HCT116 (cell line): ENCODE measurements around the gene ANKRD18A. TPM values are rescaled to one million over a fixed set of nuclear protein-coding genes. Genes with fewer than 3 reads are reported as not detected.

Experiments
- ATAC-seq: fragments of 200-7000 bp; cut with Tn5 transposase; 2 replicates; pipeline ENCODE4 v1.9.1; 2020; ENCODE audit warnings: mild to moderate bottlenecking, moderate library complexity
- BruUV-seq: library from RNA; stranded (reverse); fragments of 400-500 nt; replicated peaks from 2 replicates; lab custom pipeline; 2021; lab: Mats Ljungman, UMichigan
- CTCF ChIA-PET: fragments of 300-600 bp; sonication (Branson Sonifier 250); formaldehyde crosslinking; loops from one replicate; lab custom pipeline; 2021; ENCODE audit warnings: antibody characterized with exemption; lab: Charles Lee
- POLR2A ChIA-PET: fragments of 300-600, 350-600 bp; sonication (Branson Sonifier 250); formaldehyde crosslinking; loops from one replicate; lab custom pipeline; 2021; ENCODE audit warnings: antibody characterized with exemption; lab: Charles Lee
- RAD21 ChIA-PET, 2 experiments: fragments of 300-600 bp; sonication (Branson Sonifier 250); formaldehyde crosslinking; loops; one replicate each; lab custom pipeline; 2023; ENCODE audit warnings: low total read pairs in 2 of 2; ENCODE audit not compliant: uncharacterized antibody in 2 of 2, unreplicated experiment in 2 of 2, low non-redundant PET in 1 of 2; lab: Charles Lee
- DNase-seq: peaks from one replicate; pipeline ENCODE4 v3.0.0-alpha.2; 2010; ENCODE audit warnings: low read depth, low spot score
- H2AFZ ChIP-seq: fragments of 200-600 bp; shearing (Covaris generic), sonication (generic); 2 replicates; pipeline ENCODE4 v1.6.1; 2017; ENCODE audit warnings: low read depth, mixed run types, mixed read lengths, antibody characterized with exemption, low read length; ENCODE audit not compliant: poor library complexity, severe bottlenecking
- H3K27ac ChIP-seq: 2 replicates; pipeline ENCODE4 v1.5.1; 2012; ENCODE audit warnings: low read depth, low read length
- H3K27me3 ChIP-seq: fragments of 200-600 bp; sonication (generic); 2 replicates; pipeline ENCODE4 v1.6.1; 2016; ENCODE audit warnings: mixed run types, low read length, mixed read lengths; ENCODE audit not compliant: insufficient read depth
- H3K36me3 ChIP-seq, 2 experiments: fragments of 200-500 bp in 1 of 2; fragments of 200-600 bp in 1 of 2; sonication (Bioruptor generic) in 1 of 2; sonication (generic) in 1 of 2; 2 replicates each; pipeline versions ENCODE4 v1.5.1 to v1.6.1; 2014 to 2016; ENCODE audit warnings: low read length in 2 of 2, inconsistent platforms in 1 of 2, mixed read lengths in 1 of 2, mixed run types in 1 of 2; ENCODE audit not compliant: insufficient read depth in 2 of 2, control insufficient read depth in 1 of 2
- H3K4me1 ChIP-seq, 2 experiments: fragments of 200-600 bp in 1 of 2; sonication (generic) in 1 of 2; 2 replicates each; pipeline versions ENCODE4 v1.5.1 to v1.6.1; 2012 to 2017; ENCODE audit warnings: low read length in 2 of 2, inconsistent platforms in 1 of 2, mild to moderate bottlenecking in 1 of 2, mixed read lengths in 1 of 2, mixed run types in 1 of 2, moderate library complexity in 1 of 2; ENCODE audit not compliant: insufficient read depth in 2 of 2, control insufficient read depth in 1 of 2
- H3K4me2 ChIP-seq: fragments of 200-600 bp; sonication (generic); 2 replicates; pipeline ENCODE4 v1.6.1; 2017; ENCODE audit warnings: mixed run types, low read length, mixed read lengths
- H3K4me3 ChIP-seq, 2 experiments: fragments of 200-600 bp in 1 of 2; sonication (generic) in 1 of 2; replicated peaks in 1 of 2; 2 replicates each; pipeline ENCODE4 v1.5.1; 2011 to 2016; ENCODE audit warnings: low read length in 2 of 2, control low read depth in 1 of 2, low read depth in 1 of 2, mild to moderate bottlenecking in 1 of 2, mixed read lengths in 1 of 2, mixed run types in 1 of 2
- H3K79me2 ChIP-seq: fragments of 200-600 bp; sonication (generic); 2 replicates; pipeline ENCODE4 v1.6.1; 2017; ENCODE audit warnings: mild to moderate bottlenecking, mixed run types, low read length, moderate library complexity, mixed read lengths; ENCODE audit not compliant: insufficient read depth
- H3K9ac ChIP-seq: fragments of 200-600 bp; sonication (generic); 2 replicates; pipeline ENCODE4 v1.6.1; 2016; ENCODE audit warnings: low read length, mixed read lengths
- H3K9me2 ChIP-seq: fragments of 200-600 bp; sonication (generic), shearing (Covaris generic); 2 replicates; pipeline ENCODE4 v1.6.1; 2017; ENCODE audit warnings: mixed run types, mild to moderate bottlenecking, moderate library complexity; ENCODE audit not compliant: insufficient read depth
- H3K9me3 ChIP-seq, 2 experiments: fragments of 200-500 bp in 1 of 2; fragments of 200-600 bp in 1 of 2; sonication (Bioruptor generic) in 1 of 2; sonication (generic) in 1 of 2; 2 replicates each; pipeline ENCODE4 v1.6.1; 2014 to 2017; ENCODE audit warnings: low read length in 2 of 2, mixed read lengths in 2 of 2, inconsistent platforms in 1 of 2, low read depth in 1 of 2, mild to moderate bottlenecking in 1 of 2, mixed run types in 1 of 2, moderate library complexity in 1 of 2; ENCODE audit not compliant: control insufficient read depth in 1 of 2, insufficient read depth in 1 of 2
- H4K20me1 ChIP-seq: fragments of 200-600 bp; sonication (generic), shearing (Covaris generic); 2 replicates; pipeline ENCODE4 v1.6.1; 2017; ENCODE audit warnings: mixed run types, mild to moderate bottlenecking, moderate library complexity; ENCODE audit not compliant: insufficient read depth
- CBX3 ChIP-seq: IDR thresholded peaks from 2 replicates; pipeline ENCODE4 v1.6.1; 2012; ENCODE audit warnings: low read depth
- CEBPB ChIP-seq: IDR thresholded peaks from 2 replicates; pipeline ENCODE4 v1.6.1; 2012; ENCODE audit warnings: low read depth
- EGR1 ChIP-seq: IDR thresholded peaks from 2 replicates; pipeline ENCODE4 v1.6.1; 2012; ENCODE audit warnings: low read depth
- ELF1 ChIP-seq: IDR thresholded peaks from 2 replicates; pipeline ENCODE4 v1.6.1; 2012; ENCODE audit warnings: low read depth, borderline replicate concordance
- EZH2 ChIP-seq: fragments of 200-600 bp; sonication (generic); IDR thresholded peaks from 2 replicates; pipeline ENCODE4 v1.6.1; 2017; ENCODE audit warnings: antibody characterized with exemption, mixed run types
- EZH2phosphoT487 ChIP-seq: fragments of 200-600 bp; IDR thresholded peaks from 2 replicates; pipeline ENCODE4 v1.6.1; 2018; ENCODE audit warnings: antibody characterized with exemption, borderline replicate concordance
- FOSL1 ChIP-seq: IDR thresholded peaks from 2 replicates; pipeline ENCODE4 v1.6.1; 2012; ENCODE audit warnings: low read depth
- JUND ChIP-seq: IDR thresholded peaks from 2 replicates; pipeline ENCODE4 v1.6.1; 2012
- POLR2A ChIP-seq: IDR thresholded peaks from 2 replicates; pipeline ENCODE4 v1.7.0; 2011; ENCODE audit warnings: borderline replicate concordance; ENCODE audit not compliant: insufficient read depth, insufficient read length; ENCODE audit errors: extremely low read depth
- POLR2AphosphoS5 ChIP-seq: IDR thresholded peaks from 2 replicates; pipeline ENCODE4 v1.6.1; 2011; ENCODE audit warnings: mild to moderate bottlenecking, low read depth, low read length, moderate library complexity
- RAD21 ChIP-seq: IDR thresholded peaks from 2 replicates; pipeline ENCODE4 v1.6.1; 2012; ENCODE audit warnings: low read depth, mild to moderate bottlenecking
- SIN3A ChIP-seq: IDR thresholded peaks from 2 replicates; pipeline ENCODE4 v1.6.1; 2012; ENCODE audit warnings: low read depth
- SRF ChIP-seq: IDR thresholded peaks from 2 replicates; pipeline ENCODE4 v1.6.1; 2012; ENCODE audit warnings: low read depth
- TCF7L2 ChIP-seq: IDR thresholded peaks from 2 replicates; pipeline ENCODE4 v1.7.0; 2011; ENCODE audit warnings: borderline replicate concordance, inconsistent platforms; ENCODE audit not compliant: insufficient read depth, insufficient read length; ENCODE audit errors: extremely low read depth
- YY1 ChIP-seq: IDR thresholded peaks from 2 replicates; pipeline ENCODE4 v1.6.1; 2011; ENCODE audit warnings: low read length, low read depth, moderate library complexity, mild to moderate bottlenecking; ENCODE audit not compliant: insufficient replicate concordance; ENCODE audit errors: extremely low read depth
- ZBTB33 ChIP-seq: IDR thresholded peaks from 2 replicates; pipeline ENCODE4 v1.6.1; 2011; ENCODE audit warnings: mild to moderate bottlenecking, low read length, moderate library complexity; ENCODE audit not compliant: insufficient replicate concordance; ENCODE audit errors: extremely low read depth
- ZFX ChIP-seq: fragments of 450-650 bp; IDR thresholded peaks from 2 replicates; pipeline ENCODE4 v1.6.1; 2017
- ZNF274 ChIP-seq: fragments of 200-500 bp; sonication (Bioruptor generic); IDR thresholded peaks from 2 replicates; pipeline ENCODE4 v1.6.1; 2014; ENCODE audit warnings: mild to moderate bottlenecking, low read depth, low read length, inconsistent platforms
- intact Hi-C: fragments of 100-400 bp; cut with micrococcal nuclease; formaldehyde crosslinking; loops from 2 replicates; pipeline ENCODE4 v1.10.0; 2022
- total RNA-seq: library from RNA; stranded (reverse); gene quantifications from one replicate; pipeline ENCODE4 v1.2.1, GENCODE V29; 2021; ENCODE audit not compliant: unreplicated experiment
- TF ChIP-seq, protein P1 (sequence below): IDR thresholded peaks from 2 replicates; pipeline ENCODE4 v1.6.1; 2012
- TF ChIP-seq, protein P2 (sequence below): IDR thresholded peaks from 2 replicates; pipeline ENCODE4 v1.6.1; 2012

The ANKRD18A gene
- total RNA-seq, 1 experiment from 2014 or later = 24.2 TPM

- no peak overlapping the region for H3K4me2 ChIP-seq
- ChIA-PET CTCF (no interaction called here), RAD21 (no interaction called here), POLR2A (no interaction called here)
- peaks cover 0 to 15% of the 10 kb centered on the region in 2 experiments; a peak in 2 of 4 replicates for H3K4me1 ChIP-seq
- no peaks in the 10 kb centered on the region for H3K79me2 ChIP-seq
- H3K36me3 ChIP-seq = no peaks in the 10 kb centered on the region
- intact Hi-C loops = loop anchor here (10.0 kb wide), 1 partner anchor 65 kb away; no protein-coding TSS in a partner anchor
- H3K27ac ChIP-seq = no peak overlapping the region
- no peaks in the 10 kb centered on the region for H3K9me2 ChIP-seq
- H2AFZ ChIP-seq = no peak overlapping the region
- no peaks in the 10 kb centered on the region for H3K9me3 ChIP-seq
- H3K4me3 ChIP-seq = no peak overlapping the region
- TF ChIP-seq SRF (no peak), ZFX (no peak), POLR2AphosphoS5 (no peak), EZH2phosphoT487 (no peak)
- no peaks in the 10 kb centered on the region for H3K27me3 ChIP-seq
- ATAC-seq (no peak), DNase-seq (no peak)
- BruUV-seq = no TSS peak
- H3K9ac ChIP-seq = no peak overlapping the region
- H4K20me1 ChIP-seq = no peaks in the 10 kb centered on the region
These were observed 19.2 kb upstream of the ANKRD18A start for GRCh38 chr9:38639577-38639940.

GRCh38 chr9:38638881-38639576 lies 18.6 kb upstream of the ANKRD18A start:
- no peak overlapping the region for H3K4me2 ChIP-seq
- CTCF ChIA-PET = no interaction called here
- DNase-seq = no peak
- TF ChIP-seq YY1 (no peak), EZH2 (no peak), EGR1 (no peak), CEBPB (no peak), ZFX (no peak), ELF1 (no peak), FOSL1 (no peak), SIN3A (no peak), ZBTB33 (no peak), JUND (no peak), TCF7L2 (no peak), CBX3 (no peak), ZNF274 (no peak), RAD21 (no peak), POLR2A (no peak), SRF (no peak)
- TF ChIP-seq, protein P1, sequence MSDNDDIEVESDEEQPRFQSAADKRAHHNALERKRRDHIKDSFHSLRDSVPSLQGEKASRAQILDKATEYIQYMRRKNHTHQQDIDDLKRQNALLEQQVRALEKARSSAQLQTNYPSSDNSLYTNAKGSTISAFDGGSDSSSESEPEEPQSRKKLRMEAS = no peak
- TF ChIP-seq, protein P2, sequence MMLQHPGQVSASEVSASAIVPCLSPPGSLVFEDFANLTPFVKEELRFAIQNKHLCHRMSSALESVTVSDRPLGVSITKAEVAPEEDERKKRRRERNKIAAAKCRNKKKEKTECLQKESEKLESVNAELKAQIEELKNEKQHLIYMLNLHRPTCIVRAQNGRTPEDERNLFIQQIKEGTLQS = no peak

More at GRCh38 chr9:38638881-38639576, 18.6 kb upstream of the ANKRD18A start:
- Histone ChIP-seq H3K4me3 (no peak overlapping the region), H2AFZ (no peak overlapping the region), H3K79me2 (no peaks in the 10 kb centered on the region), H3K9me2 (no peaks in the 10 kb centered on the region), H3K9ac (no peak overlapping the region), H3K27ac (no peak overlapping the region), H3K27me3 (no peaks in the 10 kb centered on the region), H3K9me3 (no peaks in the 10 kb centered on the region), H3K36me3 (no peaks in the 10 kb centered on the region), H4K20me1 (no peaks in the 10 kb centered on the region), H3K4me1 (peaks cover 0 to 12% of the 10 kb centered on the region in 2 experiments; a peak in 2 of 4 replicates)
- ChIA-PET RAD21 (no interaction called here), POLR2A (no interaction called here)
- no peak for ATAC-seq
- intact Hi-C loops = loop anchor here (10.0 kb wide), 1 partner anchor 66 kb away; no protein-coding TSS in a partner anchor
- BruUV-seq = no TSS peak
